Osteocyte (in vitro differentiated cells): Measurements from ENCODE around the gene LRRC71. TPM values are rescaled to one million over a fixed set of nuclear protein-coding genes. Genes with fewer than 3 reads are reported as not detected.
A peak's percentile ranks its signal among the peaks of the same experiment; 100 is the strongest.

Experiments used
- DNase-seq: peaks from one replicate; pipeline ENCODE4 v3.0.0; 2021; ENCODE audit warnings: mixed read lengths; ENCODE audit not compliant: unreplicated experiment; ENCODE audit errors: extremely low spot score
- H3K27ac Mint-ChIP-seq: one replicate; pipeline ENCODE4 v1.8.0; 2021; ENCODE audit warnings: mild to moderate bottlenecking, mixed read lengths; ENCODE audit not compliant: unreplicated experiment
- H3K27me3 Mint-ChIP-seq: one replicate; pipeline ENCODE4 v1.8.0; 2021; ENCODE audit warnings: mixed read lengths; ENCODE audit not compliant: unreplicated experiment
- H3K36me3 Mint-ChIP-seq: one replicate; pipeline ENCODE4 v1.8.0; 2021; ENCODE audit warnings: mixed read lengths; ENCODE audit not compliant: unreplicated experiment
- H3K4me1 Mint-ChIP-seq: one replicate; pipeline ENCODE4 v1.8.0; 2021; ENCODE audit warnings: mixed read lengths; ENCODE audit not compliant: unreplicated experiment
- H3K4me3 Mint-ChIP-seq: one replicate; pipeline ENCODE4 v1.8.0; 2021; ENCODE audit warnings: mild to moderate bottlenecking, moderate library complexity, mixed read lengths; ENCODE audit not compliant: unreplicated experiment
- H3K9me3 Mint-ChIP-seq: one replicate; pipeline ENCODE4 v1.8.0; 2021; ENCODE audit warnings: mixed read lengths; ENCODE audit not compliant: unreplicated experiment
- CTCF ChIP-seq: fragments of 200-600 bp; sonication (generic); IDR thresholded peaks from 2 replicates; pipeline ENCODE4 v1.5.0; 2021; ENCODE audit warnings: antibody characterized with exemption, mild to moderate bottlenecking, moderate library complexity
- microRNA-seq: library from miRNA; unstranded; fragments of <30 nt; microRNA quantifications from one replicate; pipeline ENCODE4 v1.1.0, GENCODE V29; 2020; ENCODE audit not compliant: unreplicated experiment
- total RNA-seq: library from RNA; stranded (reverse); gene quantifications from 2 replicates; pipeline ENCODE4 v1.2.1, GENCODE V29; 2021

LRRC71 gene
- total RNA-seq, 1 donor from 2014 or later: 0.35 TPM

DNA sequence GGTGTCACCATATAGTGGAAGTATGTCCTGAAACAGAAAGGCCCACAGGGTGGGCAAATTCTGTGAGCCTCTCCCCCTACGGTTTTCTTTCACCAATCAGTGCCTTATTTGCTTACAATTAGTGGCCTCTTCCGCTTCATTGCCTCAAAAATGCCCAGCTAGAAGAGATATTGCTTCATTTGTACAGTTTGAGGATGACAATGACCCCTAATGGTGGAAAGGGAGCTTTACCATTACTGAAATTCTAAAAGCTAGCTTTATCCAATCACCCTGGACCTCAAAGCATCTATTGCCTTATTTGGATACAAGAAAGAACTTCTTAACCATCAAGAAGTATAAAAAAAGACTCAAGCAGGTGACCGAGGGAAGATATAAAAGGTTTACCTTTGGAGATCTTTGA is 49.6 kb downstream of the LRRC71 start:
- Mint-ChIP-seq H3K9me3 (no peaks in the 10 kb centered on the region), H3K27me3 (no peaks in the 10 kb centered on the region), H3K4me3 (no peak overlapping the region), H3K4me1 (no peaks in the 10 kb centered on the region), H3K36me3 (peaks cover 62% of the 10 kb centered on the region), H3K27ac (no peak overlapping the region)
- peak; percentile 15 for TF ChIP-seq CTCF
- DNase-seq: no peak

DNA sequence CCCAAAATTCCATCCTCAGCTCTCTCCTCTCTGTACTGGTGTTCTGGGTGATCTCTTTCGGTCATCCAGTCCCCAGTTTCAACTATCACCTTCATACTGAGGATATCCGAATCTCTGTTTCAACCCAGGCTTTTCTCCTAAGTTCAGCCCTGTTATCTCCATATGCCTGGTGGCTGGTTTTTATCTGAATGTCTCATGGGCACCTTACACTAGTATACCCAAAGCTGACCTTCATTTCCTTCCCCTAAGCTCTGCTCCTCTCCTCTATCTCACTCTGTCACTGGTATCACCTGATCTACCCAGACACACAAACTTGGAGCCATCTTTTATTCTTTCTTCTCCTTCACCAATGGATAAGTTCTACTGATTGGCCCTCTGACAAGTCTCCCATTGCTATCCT is 53.0 kb downstream of the LRRC71 start:
- TF ChIP-seq CTCF: no peak

GRCh38 chr1:156975084-156975483 is 54.7 kb downstream of the LRRC71 start:
- Mint-ChIP-seq H3K4me3 (no peak overlapping the region), H3K27me3 (no peaks in the 10 kb centered on the region), H3K36me3 (peaks cover 67% of the 10 kb centered on the region), H3K4me1 (no peaks in the 10 kb centered on the region), H3K9me3 (no peaks in the 10 kb centered on the region), H3K27ac (no peak overlapping the region)
- no peak for DNase-seq
- TF ChIP-seq CTCF: no peak

More for the DNA sequence above, 53.0 kb downstream of the LRRC71 start:
- Mint-ChIP-seq H3K4me3 (no peak overlapping the region), H3K27me3 (no peaks in the 10 kb centered on the region), H3K36me3 (peaks cover 70% of the 10 kb centered on the region), H3K27ac (no peak overlapping the region), H3K4me1 (no peaks in the 10 kb centered on the region), H3K9me3 (no peaks in the 10 kb centered on the region)
- DNase-seq: no peak

- no peak for TF ChIP-seq CTCF
- DNase-seq: no peak
- Mint-ChIP-seq H3K4me3 (no peak overlapping the region), H3K9me3 (no peaks in the 10 kb centered on the region), H3K36me3 (peaks cover 60% of the 10 kb centered on the region), H3K27ac (no peak overlapping the region), H3K27me3 (no peaks in the 10 kb centered on the region), H3K4me1 (no peaks in the 10 kb centered on the region)
These were observed 60.1 kb downstream of the LRRC71 start for GRCh38 chr1:156980551-156980950.

Small RNAs within 50 kb of the gene (microRNA-seq; reads per million reads assigned to microRNA genes)
- not detected for gene MIR765

Other genes starting within 250 kb of the LRRC71 start
- 24.2 and 26.5 TPM in 2 replicates for gene NES, start 243.2 kb upstream of the LRRC71 start, total RNA-seq
- gene CRABP2, start 215.0 kb upstream of the LRRC71 start, total RNA-seq: 144 and 146 TPM in 2 replicates
- gene METTL25B, start 192.2 kb upstream of the LRRC71 start, total RNA-seq: 21.3 and 24.1 TPM in 2 replicates
- 33.0 and 37.7 TPM in 2 replicates for gene ISG20L2, start 191.9 kb upstream of the LRRC71 start, total RNA-seq
- gene MRPL24, start 179.5 kb upstream of the LRRC71 start, total RNA-seq: 52.6 and 55.8 TPM in 2 replicates
- gene HDGF, start 169.0 kb upstream of the LRRC71 start, total RNA-seq: 213 and 219 TPM in 2 replicates
- 71.1 and 85.4 TPM in 2 replicates for gene PRCC, start 153.1 kb upstream of the LRRC71 start, total RNA-seq
- gene SH2D2A, start 103.8 kb upstream of the LRRC71 start, total RNA-seq: not detected in 2 replicates
- 0.08 and 0.21 TPM in 2 replicates for gene INSRR, start 61.5 kb upstream of the LRRC71 start, total RNA-seq
- gene NTRK1, start 59.8 kb upstream of the LRRC71 start, total RNA-seq: not detected in 2 replicates
- gene PEAR1, start 26.9 kb upstream of the LRRC71 start, total RNA-seq: 27.4 and 28.2 TPM in 2 replicates
- gene ARHGEF11, start 125.1 kb downstream of the LRRC71 start, total RNA-seq: 42.2 and 42.7 TPM in 2 replicates
- gene ETV3L, start 179.2 kb downstream of the LRRC71 start, total RNA-seq: not detected in 2 replicates
- 27.7 and 28.5 TPM in 2 replicates for gene ETV3, start 217.8 kb downstream of the LRRC71 start, total RNA-seq